NCI-H2196 treated with DMSO at 0.1 percent for 48 hours (cell line): ENCODE data around the gene TMPRSS11A.

ENCODE experiments used
- DNase-seq: peaks from one replicate; lab custom pipeline; 2025; ENCODE audit not compliant: unreplicated experiment; lab: John Stamatoyannopoulos, UW

Gene TMPRSS11A, protein sequence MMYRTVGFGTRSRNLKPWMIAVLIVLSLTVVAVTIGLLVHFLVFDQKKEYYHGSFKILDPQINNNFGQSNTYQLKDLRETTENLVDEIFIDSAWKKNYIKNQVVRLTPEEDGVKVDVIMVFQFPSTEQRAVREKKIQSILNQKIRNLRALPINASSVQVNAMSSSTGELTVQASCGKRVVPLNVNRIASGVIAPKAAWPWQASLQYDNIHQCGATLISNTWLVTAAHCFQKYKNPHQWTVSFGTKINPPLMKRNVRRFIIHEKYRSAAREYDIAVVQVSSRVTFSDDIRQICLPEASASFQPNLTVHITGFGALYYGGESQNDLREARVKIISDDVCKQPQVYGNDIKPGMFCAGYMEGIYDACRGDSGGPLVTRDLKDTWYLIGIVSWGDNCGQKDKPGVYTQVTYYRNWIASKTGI

DNA sequence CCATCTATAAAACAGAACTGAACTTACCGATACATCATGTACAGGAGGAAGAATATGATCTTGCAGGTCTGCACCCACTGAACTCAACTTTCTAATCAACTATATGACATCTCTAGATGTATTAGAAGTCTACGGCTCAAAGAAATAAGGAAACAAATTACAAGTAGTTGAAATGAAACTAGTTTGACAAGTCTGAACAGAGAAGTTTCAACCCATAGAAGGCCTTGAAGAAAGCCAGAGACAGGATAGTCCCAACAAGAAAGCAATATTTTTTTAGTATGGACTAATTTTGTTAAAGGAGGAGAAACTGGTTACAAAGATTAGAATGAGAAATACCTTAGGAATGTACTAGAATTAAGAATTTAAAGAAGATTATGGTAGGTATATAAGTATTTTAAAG, at the start of gene TMPRSS11A:
TMPRSS11A (minus strand) TSS at position 138 of the 400 bp plus-strand sequence; CDS start at position 38, 100 bp downstream.
- no peak for DNase-seq

DNA sequence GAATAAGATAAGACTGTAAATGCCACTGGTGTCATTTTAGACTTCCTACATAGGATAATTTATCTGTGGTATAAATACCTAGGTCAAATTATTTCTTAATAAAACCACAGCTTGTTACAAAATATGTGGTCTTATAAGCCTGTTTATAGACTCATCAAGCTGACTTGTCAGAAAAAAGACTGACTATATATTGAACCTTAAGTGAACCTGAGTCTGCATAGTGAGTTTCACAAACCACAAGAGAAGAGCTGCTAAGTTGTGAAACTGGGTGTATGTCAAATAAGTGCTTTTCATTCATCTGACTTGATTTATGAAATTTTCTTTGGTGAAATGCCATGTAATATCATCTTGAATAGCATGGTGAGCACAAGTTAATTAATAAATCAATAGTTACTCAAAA, 48.4 kb upstream of the TMPRSS11A start:
- DNase-seq = no peak

DNA sequence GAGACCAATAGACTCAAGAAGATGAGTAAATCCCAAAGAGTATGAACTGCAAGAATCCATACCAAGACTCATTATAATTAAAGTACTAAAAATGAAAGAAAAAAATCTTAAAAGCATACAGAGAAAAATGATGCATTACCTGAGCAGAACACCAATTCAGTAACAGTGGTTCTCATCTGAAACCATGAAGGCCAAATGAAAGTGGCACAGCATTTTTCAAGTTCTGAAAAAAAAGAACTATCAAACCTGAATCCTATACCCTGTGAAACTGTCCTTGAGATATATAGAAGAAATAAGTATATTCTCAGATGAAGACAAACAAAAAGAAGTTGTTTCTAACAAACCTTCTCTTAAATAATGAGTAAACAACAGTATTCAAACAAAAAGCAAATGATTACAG, 39.6 kb upstream of the TMPRSS11A start:
- DNase-seq = no peak

DNA sequence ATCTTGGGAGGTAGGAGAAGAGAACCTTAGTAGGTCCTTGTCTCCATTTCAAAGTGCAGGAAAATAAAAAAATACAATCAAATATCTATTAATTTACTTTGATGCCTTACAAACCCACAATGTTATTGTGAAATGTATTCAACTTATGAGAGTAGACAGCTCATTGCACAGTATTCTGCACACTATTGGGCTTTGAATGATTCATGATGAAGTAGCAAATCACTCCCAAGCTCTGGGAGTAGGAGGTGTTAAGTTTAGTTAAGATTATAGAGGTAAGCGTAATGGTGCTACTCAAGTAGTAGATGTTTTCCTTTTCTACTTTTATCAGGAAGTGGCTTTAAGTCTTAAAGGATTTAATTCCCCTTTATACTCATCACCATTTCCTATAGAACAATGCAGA, 32.8 kb upstream of the TMPRSS11A start:
- no peak for DNase-seq

DNA sequence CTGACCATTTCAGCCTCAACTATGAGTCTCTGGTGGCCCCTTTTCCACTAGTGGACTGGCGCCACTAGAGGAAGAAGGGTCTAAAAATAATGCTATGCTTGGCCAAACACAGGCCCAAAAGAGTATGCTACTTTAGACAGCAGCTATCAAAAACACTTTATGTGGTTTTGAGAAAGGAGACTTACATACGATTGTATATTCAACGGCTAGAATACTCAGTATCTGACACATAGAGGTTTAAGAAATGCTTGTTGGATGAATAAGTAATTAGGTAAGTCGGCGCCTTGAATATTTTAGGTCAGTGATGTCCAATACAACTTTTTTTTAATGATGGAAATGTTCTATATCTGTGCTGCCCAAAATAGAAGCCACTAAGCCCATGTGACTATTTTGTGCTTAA, 25.7 kb upstream of the TMPRSS11A start:
- DNase-seq = no peak

DNA sequence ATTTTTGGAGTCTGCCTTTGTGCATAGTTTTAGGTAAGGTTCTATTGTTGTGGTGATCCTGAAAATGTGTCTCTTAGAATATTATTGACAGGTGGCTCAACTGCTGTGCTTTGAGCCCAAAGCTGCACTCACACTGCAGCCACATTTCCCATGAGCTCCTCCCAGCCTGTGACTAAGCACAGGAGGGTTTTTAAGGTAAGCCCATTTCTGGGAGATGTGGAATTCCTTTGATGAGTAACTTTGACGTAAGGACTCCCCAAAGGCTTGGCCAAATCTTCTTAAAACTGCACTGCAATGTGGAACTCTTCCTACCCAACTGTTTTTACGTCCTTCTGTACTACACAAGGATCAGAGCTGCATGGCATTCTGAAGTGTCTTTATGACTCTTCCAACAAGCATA, 20.0 kb upstream of the TMPRSS11A start:
- DNase-seq = no peak

DNA sequence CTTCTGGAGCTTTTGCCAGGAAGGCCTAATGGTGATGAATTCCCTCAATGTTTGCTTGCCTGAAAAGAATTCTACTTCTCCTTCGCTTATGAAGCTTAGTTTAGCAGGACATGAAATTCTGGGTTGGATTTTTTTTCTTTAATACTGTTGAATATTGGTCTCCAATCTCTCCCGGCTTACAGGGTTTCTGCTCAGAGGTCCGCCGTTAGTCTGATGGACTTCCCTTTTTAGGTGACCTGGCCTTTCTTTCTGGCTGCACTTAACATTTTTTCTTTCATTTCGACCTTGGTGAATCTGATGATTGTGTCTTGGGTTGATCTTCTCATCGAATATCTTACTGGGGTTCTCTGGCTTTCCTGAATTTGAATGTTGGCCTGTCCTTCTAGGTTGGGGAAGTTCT, 17.2 kb upstream of the TMPRSS11A start:
- no peak for DNase-seq

DNA sequence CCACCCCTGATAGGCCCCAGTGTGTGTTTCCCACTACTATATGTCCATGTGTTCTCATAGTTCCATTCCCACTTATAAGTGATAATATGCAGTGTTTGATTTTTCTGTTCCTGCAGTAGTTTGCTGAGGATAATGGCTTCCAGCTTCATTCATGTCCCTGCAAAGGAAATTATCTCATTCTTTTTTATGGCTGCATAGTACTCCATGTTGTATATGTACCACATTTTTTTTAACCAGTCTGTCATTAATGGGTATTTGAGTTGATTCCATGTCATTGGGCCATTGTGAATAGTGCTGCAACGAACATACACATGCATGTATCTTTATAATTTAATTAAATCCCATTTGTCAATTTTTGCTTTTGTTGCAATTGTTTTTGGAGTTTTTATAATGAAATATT, 10.3 kb upstream of the TMPRSS11A start:
- DNase-seq = no peak

DNA sequence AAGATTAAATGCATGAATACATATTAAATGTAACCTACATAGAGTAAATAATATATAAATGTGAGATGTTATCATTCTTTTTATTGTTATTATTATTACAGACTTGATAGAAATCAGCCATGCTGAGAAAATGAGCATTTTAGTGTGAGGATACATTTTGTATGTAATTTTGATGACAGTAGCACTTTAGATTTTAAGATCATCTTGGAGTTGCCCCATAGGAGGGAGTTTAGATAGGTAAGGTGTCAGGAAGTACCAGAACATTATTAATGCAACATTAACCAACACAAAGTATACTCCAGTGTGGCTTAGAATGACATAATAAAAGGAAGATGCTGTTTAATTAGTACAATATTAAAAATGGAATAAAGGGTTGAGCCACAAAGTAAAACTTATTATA, 8.4 kb downstream of the TMPRSS11A start:
- no peak for DNase-seq

DNA sequence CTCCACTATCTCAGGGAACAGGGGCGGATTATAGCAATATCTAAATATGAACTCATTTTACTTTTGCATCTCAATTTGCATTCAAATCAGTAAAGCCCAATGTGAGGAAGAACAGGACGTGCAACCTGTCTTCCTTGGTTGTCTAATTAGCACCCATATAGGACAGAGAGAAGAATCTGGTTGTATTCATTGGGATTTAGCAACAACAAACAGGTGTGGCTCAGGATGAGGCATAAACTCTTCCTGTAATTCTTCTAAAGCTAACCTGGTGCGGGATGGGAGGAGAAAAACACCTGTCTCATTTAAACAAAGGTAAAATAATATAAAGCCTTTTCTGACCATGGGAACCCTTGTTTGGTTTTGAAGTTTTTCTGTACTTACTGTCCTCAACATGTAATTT, 22.2 kb downstream of the TMPRSS11A start:
- DNase-seq = no peak

DNA sequence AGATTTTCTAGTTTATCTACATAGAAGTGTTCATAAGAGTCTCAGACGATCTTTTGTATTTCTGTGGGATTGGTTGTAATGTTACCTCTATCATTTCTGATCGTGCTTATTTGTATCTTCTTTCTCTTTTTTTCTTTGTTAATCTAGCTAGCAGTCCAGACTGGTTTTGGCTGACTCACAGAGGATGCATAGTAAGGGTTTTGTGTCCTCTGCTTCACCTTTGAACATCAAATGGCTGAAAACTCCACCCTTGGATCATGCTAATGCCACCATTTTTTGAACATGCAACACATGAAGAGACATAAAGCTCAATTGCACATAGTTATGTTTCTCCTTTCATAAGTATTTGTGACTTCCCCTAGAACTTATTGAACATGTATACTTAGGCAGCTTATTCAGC, 22.8 kb downstream of the TMPRSS11A start:
- no peak for DNase-seq

DNA sequence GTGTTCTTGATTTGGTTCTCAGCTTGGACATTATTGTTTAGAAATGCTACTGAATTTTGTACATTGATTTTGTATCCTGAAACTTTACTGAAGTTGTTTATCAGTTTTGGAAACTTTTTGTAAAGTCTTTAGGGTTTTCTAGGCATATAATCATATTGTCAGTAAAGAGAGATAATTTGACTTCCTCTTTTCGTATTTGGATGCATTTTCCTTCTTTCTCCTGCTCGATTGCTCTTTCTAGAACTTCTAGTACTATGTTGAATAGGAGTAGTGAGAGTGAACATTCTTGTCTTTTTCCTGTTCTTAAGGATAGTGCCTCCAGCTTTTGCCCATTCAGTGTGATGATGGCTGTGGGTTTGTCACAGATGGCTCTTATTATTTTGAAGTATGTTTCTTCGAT, 24.1 kb downstream of the TMPRSS11A start:
- no peak for DNase-seq

DNA sequence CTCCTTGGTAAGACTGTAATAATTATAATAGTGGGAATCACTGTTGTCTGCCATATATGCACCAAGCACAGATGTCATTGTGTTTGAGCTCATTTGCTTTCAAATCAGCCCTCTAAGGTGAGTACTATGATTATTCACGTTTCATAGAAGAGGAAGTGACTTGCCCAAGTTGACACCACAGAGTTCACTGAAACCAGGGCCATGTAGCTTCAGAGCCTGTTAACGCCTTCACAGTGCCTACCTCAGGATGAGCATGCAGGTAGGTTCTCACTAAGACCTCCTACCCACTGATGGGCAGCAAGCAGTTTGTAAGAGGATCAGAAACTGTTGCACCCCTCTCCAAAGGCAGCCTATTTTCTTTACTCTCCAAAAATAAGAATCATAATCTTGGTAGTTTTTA, 27.4 kb downstream of the TMPRSS11A start:
- DNase-seq = no peak

DNA sequence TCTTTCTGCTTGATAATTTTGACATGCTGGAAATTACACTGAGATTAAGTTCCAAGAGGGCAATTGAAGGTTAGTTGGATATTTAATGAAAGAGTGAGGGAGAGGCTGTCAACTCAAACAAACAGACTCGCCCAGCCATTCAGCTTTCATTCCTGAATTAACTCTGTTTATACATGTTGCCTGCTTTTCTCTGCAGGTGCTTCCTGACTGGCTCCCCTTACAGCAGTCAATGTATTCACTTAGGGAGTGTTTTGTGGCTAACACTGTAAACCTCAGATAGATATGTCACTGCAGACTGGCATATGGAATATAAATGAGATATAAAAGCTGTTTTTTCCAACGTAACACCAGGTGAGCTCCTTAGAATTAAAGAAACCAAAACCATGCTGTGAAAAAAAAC, 28.7 kb downstream of the TMPRSS11A start:
- no peak for DNase-seq

DNA sequence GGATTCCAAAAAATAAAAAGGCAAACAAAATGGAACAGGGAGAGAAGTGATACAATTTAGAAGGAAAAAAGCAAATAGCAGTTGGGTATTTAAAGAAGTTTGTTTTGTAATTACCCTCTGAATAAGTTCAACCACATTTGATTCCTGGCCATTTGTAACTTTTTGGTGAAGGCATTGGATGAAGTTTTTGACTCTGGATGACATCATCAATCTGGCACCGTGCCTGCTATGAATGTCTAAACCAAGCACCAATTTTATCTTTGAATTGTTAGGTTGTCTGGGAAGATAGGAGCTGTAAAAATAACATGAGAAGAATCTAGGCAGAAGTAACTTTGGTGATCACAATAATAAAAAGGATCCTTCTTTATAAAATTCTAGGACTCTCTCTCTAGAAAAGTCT, 29.5 kb downstream of the TMPRSS11A start:
- no peak for DNase-seq

DNA sequence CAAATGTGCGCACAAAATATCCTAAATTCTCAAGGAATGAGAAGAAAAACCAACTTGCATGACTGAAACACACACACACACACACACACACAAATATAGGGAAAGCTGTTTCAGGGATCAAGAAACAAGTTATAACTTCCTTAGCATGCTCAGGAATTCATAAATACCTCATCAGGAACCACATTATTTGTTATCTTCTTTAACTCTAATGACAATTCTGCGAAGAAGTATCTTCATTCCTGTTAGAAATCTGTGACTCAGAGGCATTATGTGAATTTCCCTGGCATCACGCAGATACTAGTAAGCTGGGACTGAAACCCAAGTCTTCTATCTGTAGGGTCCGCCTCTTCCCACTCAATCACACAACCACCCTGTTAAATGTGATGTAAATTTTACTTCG, 30.3 kb downstream of the TMPRSS11A start:
- no peak for DNase-seq

DNA sequence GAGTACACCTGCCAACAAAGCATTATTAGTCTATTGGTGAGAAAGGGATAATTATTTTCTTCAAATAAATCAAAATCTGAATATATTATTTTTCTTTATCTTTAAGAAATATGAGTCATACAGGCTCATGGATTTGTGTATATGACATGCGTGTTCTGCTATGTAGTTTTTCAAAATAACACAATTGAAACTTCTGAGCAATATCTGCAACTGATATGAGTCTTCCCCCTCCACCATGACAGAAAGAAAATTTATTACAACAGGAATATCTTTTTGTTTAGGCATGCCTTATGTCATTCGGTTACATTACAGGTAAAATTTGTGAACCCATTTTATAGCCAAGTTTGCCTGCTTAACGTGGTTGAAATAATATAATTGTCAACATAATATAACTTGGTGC, 32.0 kb downstream of the TMPRSS11A start:
- no peak for DNase-seq

DNA sequence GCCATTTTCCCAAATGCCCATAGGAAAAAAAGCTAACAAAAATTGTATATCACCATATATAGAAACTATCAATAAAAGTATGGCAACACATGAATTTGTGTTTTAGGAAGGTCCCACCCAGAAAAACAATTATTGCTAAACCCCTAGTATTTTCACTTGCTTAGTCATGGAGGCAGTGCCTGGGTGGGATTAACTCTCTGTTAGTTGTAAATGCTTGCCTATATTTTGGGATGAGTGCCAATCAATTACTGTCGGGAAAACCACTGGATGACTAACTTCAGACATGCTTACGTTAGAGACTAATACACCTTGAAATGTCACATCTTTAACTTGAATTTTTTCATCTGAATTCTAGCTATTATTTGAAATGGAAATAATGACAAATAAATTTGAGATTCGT, 33.9 kb downstream of the TMPRSS11A start:
- no peak for DNase-seq

DNA sequence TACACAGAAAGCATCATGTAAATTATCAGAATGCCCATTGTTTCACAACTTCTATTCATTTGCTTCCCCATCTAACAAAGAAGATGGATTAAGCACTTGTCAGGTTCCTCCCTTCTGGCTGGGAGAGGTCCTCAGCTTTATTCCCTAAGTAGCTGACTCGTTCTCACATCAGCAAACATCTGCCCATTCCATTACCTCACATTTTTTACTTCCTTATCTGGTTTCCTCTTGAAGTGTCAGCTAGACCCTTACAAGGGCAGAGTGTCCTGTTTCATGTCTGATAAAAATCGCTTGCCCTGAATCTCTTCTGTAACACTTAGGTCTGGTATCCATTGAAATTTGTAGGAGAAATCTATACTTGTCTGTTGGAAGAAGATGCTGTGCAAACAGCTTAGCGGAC, 34.7 kb downstream of the TMPRSS11A start:
- no peak for DNase-seq

DNA sequence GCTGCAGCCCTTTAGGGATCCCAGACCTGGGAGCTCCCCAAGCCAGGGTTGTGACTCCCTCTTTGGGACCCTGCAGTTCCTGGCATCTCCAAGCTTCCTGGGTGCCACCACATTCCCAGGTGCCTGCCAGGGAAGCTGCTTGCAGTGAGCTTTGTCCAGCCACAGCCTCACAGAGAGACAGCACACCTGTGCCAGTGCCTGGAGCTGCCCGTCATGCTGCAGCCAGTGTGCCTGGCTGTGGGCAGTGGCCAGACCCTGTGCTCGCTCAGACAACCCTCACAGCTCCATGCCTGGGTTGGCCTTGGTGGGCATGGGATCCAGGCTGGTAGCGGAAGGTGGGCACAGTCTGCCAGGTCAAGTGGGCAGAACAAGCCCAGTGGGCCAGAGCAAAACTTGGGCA, 36.0 kb downstream of the TMPRSS11A start:
- no peak for DNase-seq

DNA sequence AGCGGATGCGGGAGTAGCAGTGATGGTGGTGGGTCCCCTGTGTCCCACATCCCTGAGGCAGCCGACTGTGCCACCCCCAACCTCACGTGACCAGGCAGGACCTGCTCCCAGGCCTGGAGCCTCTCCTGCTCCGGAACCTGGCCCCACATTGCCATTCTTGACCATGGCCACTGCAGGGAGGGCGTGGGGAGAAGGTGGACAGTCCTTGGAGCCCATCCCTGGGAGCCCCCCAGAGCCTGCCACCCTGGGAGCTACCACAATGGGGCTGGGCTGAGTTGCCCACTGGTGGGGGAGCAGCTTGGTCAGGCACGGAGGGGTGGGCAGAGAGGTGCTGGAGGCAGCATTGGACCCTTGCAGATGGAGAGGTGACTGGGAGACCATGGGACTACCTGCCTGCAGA, 36.8 kb downstream of the TMPRSS11A start:
- no peak for DNase-seq

DNA sequence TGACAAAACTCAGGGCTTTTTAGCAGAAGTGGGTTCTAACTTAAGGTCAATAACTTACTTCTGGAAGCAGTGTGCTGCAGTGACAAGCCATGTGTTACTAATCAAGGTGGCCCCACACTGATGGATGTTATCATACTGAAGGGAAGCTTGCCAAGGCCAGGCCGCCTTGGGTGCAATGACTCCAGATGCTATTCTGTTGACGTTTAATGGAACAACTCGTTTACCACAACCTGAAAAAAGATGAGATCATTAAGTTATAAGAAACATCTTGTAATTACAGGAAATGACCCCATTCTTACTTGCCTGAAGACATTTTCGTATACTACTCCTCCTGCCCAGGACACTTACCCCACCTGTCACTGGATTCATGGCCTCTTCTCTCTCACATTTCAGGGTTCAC, 40.6 kb downstream of the TMPRSS11A start:
- no peak for DNase-seq

DNA sequence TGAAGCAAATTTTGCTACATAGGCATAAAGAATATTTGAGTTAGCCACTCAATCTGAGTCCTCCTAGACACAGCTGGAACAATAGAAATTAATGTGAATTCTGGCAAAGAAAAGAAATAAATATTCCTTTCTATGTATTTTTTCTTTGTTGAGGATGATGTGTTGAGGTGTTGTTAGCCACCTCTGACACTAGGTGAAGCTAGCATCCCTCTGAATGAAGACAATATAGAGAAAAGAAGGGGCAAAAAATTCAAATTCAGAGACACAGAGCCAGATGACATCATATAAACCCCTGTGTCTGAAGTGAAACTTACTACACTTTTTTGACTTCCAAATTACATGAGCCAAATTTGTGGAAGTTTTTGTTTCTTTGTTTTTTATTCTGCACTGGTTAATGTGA, 44.9 kb downstream of the TMPRSS11A start:
- DNase-seq = no peak
